Thoracic aorta (tissue), 2 donors: ENCODE results near the gene C1QL1. TPM values are rescaled to one million over a fixed set of nuclear protein-coding genes. Genes with fewer than 3 reads are reported as not detected.
"Not testable (repeated sequence)": the region's sequence is repeated elsewhere in the genome, so short reads cannot be mapped to it uniquely, and the experiment has no call there.

Experiments
- ATAC-seq: fragments of 150-250 bp; one replicate; pipeline ENCODE4 v1.8.0; 2017; ENCODE audit warnings: low read depth; ENCODE audit not compliant: insufficient number of reproducible peaks, low FRiP score
- DNase-seq: peaks from one replicate; pipeline ENCODE4 v3.0.0-alpha.2; 2020; ENCODE audit warnings: low spot score
- H3K27ac ChIP-seq, 2 donors: fragments of 200-600 bp; sonication (generic); 1 replicate in 1 of 2; 2 replicates in 1 of 2; pipeline ENCODE4 v1.5.1; 2016; ENCODE audit warnings: mild to moderate bottlenecking in 2 of 2, moderate library complexity in 2 of 2
- H3K27me3 ChIP-seq: fragments of 200-600 bp; sonication (generic); replicated peaks from 2 replicates; pipeline ENCODE4 v1.6.0; 2016; ENCODE audit warnings: mild to moderate bottlenecking; ENCODE audit not compliant: insufficient read depth
- H3K36me3 ChIP-seq: fragments of 200-600 bp; sonication (generic); one replicate; pipeline ENCODE4 v1.5.1; 2016
- H3K4me1 ChIP-seq, 2 donors: fragments of 200-600 bp; sonication (generic); 1 replicate in 1 of 2; 2 replicates in 1 of 2; pipeline versions ENCODE4 v1.5.1 to v1.6.0; 2016; ENCODE audit warnings: low read depth in 2 of 2, mild to moderate bottlenecking in 1 of 2; ENCODE audit not compliant: control insufficient read depth in 1 of 2
- H3K4me3 ChIP-seq: fragments of 200-600 bp; sonication (generic); 2 replicates; pipeline ENCODE4 v1.5.1; 2016; ENCODE audit warnings: mild to moderate bottlenecking
- H3K9me3 ChIP-seq: fragments of 200-600 bp; sonication (generic); 2 replicates; pipeline ENCODE4 v1.5.1; 2016
- CTCF ChIP-seq: fragments of 200-600 bp; sonication (generic); IDR thresholded peaks from one replicate; pipeline ENCODE4 v1.5.1; 2019; ENCODE audit warnings: antibody characterized with exemption
- total RNA-seq, 2 donors: library from RNA; depleted of rRNA; stranded (reverse); fragments of >200 nt; gene quantifications; one replicate each; pipeline versions ENCODE4 v1.1.0 to v1.2.3, GENCODE V29; 2016

Gene C1QL1
- total RNA-seq, 2 donors from 2014 or later = 0.68 TPM; not detected in 1

- Histone ChIP-seq H3K27me3 (no peaks in the 10 kb centered on the region), H3K4me1 (peaks cover 3 to 4% of the 10 kb centered on the region in 2 donors), H3K4me3 (no peak overlapping the region), H3K36me3 (no peaks in the 10 kb centered on the region), H3K9me3 (no peaks in the 10 kb centered on the region), H3K27ac (no peak overlapping the region)
- DNase-seq (no peak), ATAC-seq (no peak)
- no peak for TF ChIP-seq CTCF
Observed at GRCh38 chr17:44952946-44953475, 15.1 kb downstream of the C1QL1 start.

- TF ChIP-seq CTCF = no peak
- Histone ChIP-seq H3K27me3 (no peaks in the 10 kb centered on the region), H3K4me3 (peak overlapping the region; percentile 71), H3K36me3 (no peaks in the 10 kb centered on the region), H3K9me3 (no peaks in the 10 kb centered on the region), H3K4me1 (peaks cover 8 to 13% of the 10 kb centered on the region in 2 donors), H3K27ac (no peak overlapping the region)
- ATAC-seq = no peak
- no peak for DNase-seq
Observed at GRCh38 chr17:44948315-44948795, 19.7 kb downstream of the C1QL1 start.

- no peaks in the 10 kb centered on the region for H3K27me3 ChIP-seq
- peak within 1 kb of the TSS; percentile 71 for H3K4me3 ChIP-seq
- no peaks in the 10 kb centered on the region for H3K9me3 ChIP-seq
- ATAC-seq (peak; percentile 94), DNase-seq (peak; percentile 82)
- no peaks in the 10 kb centered on the region for H3K36me3 ChIP-seq
- H3K4me1 ChIP-seq = peaks cover 8 to 13% of the 10 kb centered on the region in 2 donors
- H3K27ac ChIP-seq = no peak within 1 kb of the TSS
- no peak for TF ChIP-seq CTCF
Observed at GRCh38 chr17:44947461-44948314, 20.4 kb downstream of the C1QL1 start, which contains the start of gene KIF18B. TSS of gene KIF18B (minus strand) at chr17:44947773. CDS start at chr17:44936344, 11,429 bp downstream.

- DNase-seq, H3K27me3 ChIP-seq, H3K36me3 ChIP-seq, H3K4me3 ChIP-seq, ATAC-seq, H3K9me3 ChIP-seq, H3K27ac ChIP-seq: not testable (repeated sequence)
- H3K4me1 ChIP-seq = peaks cover 8 to 13% of the 10 kb centered on the region in 2 donors
Observed at GRCh38 chr17:44945652-44946051, 22.5 kb downstream of the C1QL1 start.

GRCh38 chr17:44942456-44942855 lies 25.6 kb downstream of the C1QL1 start:
- Histone ChIP-seq H3K4me1 (peaks cover 4 to 8% of the 10 kb centered on the region in 2 donors), H3K4me3 (no peak overlapping the region), H3K36me3 (no peaks in the 10 kb centered on the region), H3K27me3 (no peaks in the 10 kb centered on the region), H3K9me3 (no peaks in the 10 kb centered on the region), H3K27ac (no peak overlapping the region)
- DNase-seq (no peak), ATAC-seq (no peak)
- no peak for TF ChIP-seq CTCF
